GM19351 (cell line): Measurements from ENCODE around the gene ZBTB7C.
"Not testable (repeated sequence)": the region's sequence is repeated elsewhere in the genome, so short reads cannot be mapped to it uniquely, and the experiment has no call there.

Experiments used
- ATAC-seq: cut with Tn5 transposase; IDR thresholded peaks from one replicate; pipeline ENCODE4 v1.9.1; 2021; ENCODE audit warnings: mild to moderate bottlenecking, moderate library complexity; ENCODE audit not compliant: unreplicated experiment

Gene ZBTB7C

DNA sequence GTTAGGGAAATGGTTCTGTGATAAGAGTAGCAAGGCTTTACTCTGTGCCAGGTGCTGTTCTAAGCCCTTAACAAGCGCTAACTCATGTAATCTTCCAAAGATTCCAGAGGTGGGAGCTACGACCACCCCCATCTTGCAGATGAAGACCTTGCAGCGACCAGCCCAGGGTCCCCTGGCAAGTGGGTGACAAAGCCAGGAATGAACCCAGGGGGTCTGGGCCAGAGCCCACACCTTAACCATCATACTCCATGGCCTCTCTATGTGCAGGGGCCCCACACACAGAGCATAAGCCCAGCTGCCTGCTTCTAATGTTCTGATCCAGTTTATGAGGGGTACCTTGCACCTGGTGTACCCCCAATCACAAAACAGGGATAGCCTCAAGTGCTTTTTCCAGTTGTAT, 105.3 kb downstream of the ZBTB7C start:
- ATAC-seq: no peak

DNA sequence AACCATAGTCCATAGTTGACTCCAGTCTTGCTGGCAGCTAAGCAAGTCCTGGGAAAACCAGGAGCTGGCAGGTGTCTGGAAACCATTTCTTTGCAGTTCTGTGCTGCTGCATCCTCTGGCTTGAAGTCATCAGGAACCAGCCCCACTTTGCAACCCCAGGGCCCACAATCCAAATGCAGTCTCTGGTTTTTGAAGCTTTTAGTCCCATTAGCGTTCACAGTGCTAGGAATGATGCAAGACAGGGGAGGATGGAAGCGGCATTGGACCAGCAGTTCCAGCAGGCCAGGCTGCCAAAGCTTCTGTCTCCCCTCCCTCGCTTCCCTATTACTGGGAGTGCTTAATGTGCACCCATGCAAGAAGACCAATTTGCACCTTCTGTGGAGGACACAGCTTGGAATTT, 106.4 kb downstream of the ZBTB7C start:
- ATAC-seq: no peak

DNA sequence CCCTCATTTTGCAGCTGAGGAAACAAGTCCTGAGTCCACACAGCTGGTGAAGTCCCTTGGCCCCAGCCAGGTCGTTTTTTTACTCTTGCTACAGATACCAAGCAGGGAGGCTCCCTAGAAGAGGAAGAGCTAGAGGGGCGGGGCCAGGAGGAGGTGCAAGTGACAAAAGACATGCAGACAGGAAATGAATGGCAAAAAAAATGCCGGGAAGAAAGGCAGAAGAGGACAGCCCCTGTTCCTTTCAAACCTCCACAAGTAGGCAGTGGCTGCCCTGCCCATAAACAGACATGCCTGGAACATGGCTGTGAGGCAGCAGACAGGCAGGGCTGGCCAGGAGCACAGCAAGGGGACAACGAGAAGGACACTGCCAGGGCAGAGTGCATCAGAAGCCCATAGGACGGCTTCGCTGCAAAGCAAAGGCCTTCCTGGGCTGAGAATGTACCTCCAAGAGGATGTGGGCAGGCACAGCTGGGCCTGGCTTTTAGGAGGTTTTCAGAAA, 108.7 kb downstream of the ZBTB7C start:
- no peak for ATAC-seq

DNA sequence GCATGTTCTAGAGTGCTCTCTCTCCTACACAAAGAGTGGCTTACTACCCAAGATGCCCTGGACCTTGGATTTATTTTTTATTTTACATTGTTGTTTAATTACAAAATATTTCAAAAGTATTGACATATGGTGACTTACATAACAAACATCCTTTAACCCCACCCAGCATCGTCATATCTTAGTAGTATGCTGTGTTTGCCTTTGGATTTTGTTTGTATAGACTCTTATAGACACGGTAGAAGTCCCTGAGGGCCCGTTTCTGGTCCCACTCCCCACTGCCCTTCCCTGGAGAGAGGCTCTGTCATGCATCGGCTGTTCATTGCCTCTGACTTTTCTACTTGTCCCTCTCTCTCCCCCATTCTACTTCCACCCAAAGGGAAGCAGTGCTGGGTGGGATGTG, 112.0 kb downstream of the ZBTB7C start:
- ATAC-seq: no peak

DNA sequence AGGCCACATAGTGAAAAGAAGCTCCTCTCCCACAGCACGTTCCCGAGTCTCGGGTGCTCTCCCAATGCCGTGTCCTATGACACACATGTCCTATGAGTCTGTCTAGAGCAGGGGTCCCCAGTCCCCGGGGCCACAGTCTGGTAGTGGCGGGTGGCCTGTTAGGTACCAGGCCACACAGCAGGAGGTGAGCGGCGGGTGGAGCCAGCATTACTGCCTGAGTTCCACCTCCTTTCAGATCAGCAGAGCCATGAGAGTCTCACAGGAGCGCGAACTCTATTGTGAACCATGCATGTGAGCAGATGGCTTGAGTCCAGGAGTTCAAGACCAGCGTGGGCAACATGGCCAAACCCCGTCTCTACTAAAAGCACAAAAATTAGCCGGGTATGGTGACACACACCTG, 112.6 kb downstream of the ZBTB7C start:
- no peak for ATAC-seq

DNA sequence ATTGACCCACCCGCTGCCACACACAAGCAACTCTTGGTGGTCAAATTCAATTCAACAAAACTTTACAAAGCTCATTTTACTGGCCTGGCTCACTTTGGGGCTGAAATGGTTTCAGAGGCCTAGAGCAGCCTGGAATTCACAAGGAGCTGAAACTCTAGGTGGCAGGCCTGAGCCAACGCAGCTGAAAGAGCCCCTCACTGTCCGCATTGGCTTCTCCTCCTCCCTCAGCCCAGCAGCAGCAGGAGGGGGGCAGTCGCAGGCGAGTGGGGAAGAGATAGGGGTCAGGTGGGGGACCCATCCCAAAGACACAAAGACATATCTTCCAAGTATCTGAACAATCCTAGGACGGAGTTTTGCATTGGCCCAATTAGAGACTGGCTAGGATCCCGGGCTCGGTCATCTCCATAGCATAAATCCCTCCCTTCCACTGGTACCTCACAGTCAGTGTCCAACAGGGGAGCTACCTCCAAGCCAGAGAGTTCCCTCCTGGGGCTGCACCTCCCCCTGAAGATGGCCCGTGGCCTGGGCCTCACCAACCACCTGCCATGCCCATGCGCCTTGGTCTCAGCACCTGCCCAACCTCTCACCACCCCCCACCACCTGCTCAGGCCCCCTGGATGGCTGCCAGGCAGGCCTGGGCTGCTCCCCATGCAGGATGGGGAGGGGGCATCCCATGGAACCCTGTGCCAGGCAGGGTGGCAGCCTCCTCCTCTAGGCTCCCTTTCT, 113.4 kb downstream of the ZBTB7C start:
- ATAC-seq: no peak

DNA sequence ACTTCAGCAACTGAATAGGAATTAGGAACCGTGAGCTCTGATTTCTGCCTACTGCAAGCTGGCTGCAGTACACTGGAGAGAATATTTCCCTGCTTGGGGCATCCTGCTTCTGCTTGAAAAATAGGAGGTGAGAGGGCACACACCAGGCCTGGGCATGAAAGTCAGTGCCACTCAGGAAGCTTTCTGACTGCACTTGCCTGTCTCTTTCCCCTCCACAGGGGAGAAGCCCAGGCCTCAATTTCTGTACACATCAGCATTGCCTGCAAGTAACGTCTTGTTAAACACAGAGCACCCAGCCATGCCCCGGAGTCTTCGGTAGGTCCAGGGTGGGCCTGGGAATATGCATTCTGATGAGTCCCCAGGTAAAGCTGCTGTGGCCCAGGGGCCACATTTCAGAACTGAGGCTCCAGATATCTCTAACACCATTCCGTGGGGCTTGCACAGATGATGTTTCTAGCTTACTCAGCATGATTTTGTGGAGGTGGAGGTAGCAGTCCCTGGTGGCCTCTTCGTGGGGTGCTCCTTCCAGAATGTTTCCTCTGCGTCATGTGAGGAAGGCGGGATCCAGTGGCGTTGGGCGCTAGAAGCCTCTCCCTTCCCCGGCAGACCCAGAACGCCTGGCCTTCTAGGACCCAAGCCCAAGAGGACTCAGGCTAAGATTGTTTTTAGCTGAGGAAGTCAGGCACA, 114.1 kb downstream of the ZBTB7C start:
- no peak for ATAC-seq

DNA sequence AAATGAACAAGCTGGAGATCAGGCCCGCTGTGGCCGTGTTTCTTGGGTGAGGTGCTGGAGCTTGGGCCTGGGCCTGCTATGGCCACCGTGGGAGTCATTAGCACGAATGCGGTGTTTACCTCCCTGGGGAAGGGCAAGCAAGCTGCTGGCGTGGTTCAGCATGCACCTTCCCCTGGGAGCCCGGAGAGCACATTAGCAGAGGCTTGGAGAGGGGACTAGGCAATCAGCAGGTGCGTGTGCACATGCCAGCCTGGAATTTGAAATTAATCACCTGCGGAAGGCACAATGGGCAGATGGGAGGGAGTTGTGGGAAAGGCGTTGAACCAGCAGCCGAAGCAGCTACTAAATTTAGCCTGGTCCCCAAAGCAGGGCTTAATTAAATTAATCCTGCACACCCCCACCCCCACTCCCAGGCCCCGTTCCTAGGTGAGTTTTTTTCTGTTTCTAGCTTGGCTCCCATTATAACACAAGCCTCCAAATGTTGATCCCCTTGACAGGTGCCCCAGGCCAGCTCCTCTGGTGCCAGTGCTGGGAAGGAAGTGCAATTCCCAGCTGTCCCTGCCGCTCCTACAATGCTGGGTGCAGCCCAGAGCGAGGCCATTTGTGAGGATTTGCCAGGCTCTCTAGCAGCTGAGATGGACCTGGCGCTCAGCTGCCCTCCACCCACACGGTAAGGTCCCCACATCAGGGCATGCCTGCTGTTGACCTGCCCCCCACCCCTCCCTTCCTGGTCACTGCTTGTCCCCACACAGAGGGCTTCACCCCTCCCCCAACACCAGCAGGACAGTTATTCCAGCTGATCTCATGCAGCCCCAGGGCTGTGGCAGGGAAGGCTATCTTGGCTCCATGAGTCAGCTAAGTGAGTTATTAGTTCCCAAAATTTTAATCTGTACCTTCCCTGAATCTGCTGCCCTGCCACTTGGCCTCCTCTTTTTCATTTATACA, 115.0 kb downstream of the ZBTB7C start:
- ATAC-seq: no peak

DNA sequence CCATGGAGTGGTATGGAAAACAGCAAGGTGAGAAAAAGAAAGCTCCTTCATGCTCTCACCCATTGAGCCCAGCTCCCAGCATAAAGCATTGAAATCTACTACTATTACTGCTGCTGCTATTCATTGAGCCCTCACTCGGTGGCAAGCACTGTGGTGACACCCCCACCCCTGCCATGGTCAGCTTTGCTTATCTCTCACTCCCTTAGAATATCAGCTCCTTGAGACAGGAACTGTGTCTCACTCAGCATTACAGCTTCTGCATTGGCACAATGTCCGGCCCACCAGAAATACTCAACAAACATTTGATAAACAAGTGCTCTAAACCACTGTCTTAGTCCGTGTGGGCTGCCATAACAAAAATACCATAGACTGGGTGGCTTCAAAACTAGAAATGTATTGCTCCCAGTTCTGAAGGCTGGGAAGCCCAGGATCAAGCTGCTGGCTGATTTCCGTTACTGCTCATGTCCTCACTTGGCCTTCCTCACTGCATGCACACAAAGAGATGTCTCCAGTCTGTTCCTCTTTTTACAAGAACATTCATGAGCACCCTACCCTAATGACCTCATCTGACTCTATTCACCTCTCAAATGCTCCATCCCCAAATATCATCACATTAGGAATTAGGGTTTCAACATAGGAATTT, 116.3 kb downstream of the ZBTB7C start:
- no peak for ATAC-seq

DNA sequence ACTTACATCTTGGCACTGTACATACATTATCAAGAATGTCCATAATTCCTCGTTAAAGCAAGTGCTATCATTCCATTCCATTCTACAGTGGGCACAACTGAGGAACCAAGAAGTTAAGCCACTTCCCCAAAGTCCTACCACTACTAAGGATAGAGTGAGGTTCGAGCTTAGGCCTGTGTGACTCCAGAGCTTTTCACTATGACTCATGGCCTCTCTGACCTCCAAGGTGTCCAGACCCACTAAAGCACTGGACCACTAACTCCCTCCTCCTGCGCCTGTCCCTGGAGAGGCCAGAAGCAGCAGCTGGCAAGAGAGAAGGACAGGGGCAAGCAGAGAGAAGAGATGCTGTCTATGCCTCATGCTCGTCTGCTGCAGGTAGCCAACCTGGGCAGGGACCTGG, 117.0 kb downstream of the ZBTB7C start:
- no peak for ATAC-seq

DNA sequence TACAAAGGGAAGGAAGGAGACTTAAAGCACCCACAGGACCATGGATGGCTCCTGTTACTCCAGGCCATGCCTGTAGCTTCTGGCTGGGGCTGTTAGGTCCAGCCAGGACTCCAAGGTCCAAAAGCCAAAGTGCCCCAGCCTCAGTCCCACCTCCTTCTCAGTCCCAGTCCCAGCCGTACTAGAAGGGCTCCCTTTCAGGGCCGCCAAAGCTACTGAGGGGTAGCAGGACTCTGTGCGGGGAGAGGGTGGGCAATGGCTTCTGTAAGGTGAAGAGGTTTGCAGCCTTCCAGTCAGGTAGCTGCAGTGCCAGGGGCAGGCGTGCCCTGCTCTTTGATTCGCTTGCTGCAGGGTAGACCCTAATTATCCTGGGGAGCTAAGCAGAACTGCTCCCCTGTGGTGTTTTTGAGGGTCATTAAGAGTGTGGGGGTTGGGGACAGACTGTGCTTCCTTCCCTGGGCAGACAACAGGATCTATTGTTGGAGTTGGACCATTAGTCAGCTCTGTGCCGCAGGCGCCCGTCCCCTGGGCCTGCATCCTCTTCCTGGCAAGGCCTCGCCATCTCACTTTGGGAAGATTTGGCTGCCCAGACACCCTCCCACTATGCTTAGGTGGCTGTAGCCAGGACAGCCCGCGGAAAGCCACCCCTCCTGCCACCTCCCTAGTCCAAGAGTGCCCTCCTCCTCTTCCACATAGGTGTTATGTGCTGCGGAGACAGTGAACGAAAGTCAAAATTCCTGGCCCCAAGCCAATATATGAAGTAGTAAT, 118.8 kb downstream of the ZBTB7C start:
- no peak for ATAC-seq

DNA sequence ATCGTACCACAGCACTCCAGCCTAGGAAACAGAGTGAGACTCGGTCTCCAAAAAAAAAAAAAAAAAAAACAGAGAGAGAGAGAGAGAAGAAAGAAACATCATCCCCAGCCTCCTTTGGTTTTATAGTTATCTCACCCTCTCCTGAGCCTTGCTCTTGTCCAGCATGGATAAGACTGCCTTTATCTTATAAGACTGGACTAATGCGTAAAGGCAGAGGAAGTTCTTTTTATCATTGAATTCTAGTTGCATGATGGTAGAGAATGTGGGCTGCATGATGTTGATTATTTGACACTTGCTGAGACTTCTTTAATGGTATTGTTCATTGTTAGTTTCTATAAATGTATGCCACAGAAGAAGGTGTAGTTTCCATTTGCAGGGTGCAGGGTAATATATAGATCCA, 124.4 kb downstream of the ZBTB7C start:
- no peak for ATAC-seq

DNA sequence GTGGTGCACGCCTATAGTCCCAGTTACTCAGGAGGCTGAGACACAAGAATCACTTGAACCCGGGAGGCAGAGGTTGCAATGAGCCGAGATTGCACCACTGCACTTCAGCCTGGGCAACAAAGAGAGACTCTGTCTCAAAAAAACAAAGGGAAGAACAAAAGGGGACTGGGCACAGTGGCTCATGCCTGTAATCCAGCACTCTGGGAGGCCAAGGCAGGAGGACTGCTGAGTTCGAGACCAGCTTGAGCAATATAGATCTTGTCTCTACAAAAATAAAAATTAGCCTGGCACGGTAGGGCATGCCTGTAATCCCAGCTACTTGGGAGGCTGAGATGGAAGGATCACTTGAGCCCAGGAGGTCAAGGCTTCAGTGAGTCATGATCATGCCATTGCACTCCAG, 125.2 kb downstream of the ZBTB7C start:
- ATAC-seq: not testable (repeated sequence)

DNA sequence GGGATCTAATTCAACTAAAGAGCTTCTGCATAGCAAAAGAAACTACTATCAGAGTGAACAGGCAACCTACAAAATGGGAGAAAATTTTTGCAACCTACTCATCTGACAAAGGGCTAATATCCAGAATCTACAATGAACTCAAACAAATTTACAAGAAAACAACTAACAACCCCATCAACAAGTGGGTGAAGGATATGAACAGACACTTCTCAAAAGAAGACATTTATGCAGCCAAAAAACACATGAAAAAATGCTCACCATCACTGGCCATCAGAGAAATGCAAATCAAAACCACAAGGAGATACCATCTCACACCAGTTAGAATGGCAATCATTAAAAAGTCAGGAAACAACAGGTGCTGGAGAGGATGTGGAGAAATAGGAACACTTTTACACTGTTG, 127.7 kb downstream of the ZBTB7C start:
- ATAC-seq: not testable (repeated sequence)

DNA sequence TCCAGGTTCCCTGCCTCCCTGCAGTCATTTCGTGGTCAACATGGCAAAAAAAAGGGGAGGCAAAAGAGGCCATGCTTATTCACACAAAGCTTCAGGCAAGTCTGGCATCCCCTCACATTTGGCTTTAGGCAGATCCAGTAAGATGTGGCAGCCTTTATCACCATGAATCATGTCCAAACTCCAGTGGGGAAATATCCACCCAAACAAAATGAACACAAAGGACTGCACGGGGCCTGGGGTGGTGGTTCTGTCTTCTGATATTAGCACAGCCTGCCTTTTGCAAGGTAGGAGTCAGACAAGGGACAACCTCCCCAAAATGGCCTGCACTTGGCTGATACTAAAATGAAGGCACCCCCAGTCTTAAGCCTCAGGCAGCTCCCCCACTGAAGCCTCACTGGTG, 129.9 kb downstream of the ZBTB7C start:
- no peak for ATAC-seq

DNA sequence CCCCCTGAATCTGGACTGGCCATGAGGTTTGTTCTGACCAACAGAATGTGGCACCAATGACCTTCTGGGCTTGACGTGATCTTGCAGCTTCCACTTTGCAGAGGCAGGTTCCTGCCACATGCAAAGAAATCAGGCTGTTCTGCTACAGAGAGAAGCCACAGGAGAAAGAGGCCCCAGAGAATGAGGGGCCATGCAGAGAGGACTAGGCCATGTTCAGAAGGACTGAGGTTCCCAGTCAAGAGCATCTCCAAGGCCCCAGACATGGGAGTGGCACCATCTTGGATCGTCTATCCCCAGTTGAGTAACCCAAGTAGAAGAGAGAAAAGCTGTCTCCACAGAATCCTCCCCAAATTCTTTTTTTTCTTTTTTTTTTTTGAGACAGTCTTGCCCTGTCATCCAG, 131.1 kb downstream of the ZBTB7C start:
- no peak for ATAC-seq

DNA sequence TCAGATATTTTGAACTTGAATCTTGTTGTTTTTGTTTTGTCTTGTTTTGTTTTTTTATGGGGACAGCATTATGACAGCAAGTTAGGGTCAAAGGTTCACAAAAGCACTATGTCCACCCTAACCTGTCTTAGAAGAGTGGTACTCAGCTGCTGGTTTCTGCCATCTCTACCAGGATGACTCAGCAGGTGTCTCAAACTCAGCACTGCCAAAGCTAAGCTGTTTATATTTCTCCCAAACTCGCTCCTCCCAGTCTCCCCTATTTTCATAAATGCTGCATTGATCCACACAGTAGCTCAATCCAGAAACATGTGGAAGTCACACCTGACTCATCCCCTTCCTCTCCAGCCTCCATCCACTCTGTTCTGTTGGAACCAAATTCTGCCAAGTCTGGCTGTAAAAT, 134.9 kb downstream of the ZBTB7C start:
- ATAC-seq: no peak

DNA sequence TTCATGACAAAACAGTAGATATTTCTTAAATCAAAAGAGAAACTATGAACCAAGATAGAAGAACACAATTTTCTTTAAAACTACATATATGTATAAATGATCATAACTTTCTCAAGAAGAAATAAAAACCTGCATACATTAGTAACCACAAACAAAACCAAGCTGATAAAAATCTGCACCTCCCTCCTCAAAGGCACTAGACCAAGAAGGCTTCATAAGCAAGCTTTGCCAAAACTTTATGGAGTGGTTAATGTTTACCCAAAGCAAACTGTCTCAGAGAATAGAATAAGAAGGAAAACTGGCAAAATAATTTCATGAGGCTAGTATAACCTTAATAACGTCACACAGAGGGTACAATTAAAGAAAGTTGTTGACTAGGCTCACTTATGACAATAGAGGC, 138.3 kb downstream of the ZBTB7C start:
- no peak for ATAC-seq

DNA sequence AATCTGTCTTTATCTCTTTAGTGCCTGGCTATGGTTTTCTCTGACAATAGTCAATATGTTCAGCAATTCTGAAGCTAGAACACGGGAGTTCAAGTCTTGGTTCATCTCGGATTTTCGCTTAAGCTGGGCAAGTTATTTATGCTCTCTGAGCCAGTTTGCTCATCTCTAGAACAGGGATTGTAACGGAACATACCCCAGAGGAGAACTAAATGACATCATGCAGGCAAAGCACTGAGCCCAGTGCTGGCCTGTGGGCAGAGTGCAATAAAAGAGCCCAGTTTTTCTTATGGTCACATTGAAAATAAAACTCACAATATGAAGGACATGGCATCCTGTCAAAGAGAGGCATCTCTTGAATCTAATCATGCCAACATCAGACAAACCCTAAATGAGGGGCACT, 143.9 kb downstream of the ZBTB7C start:
- ATAC-seq: no peak
